Measurements from ENCODE around the gene TMEM106B.

Gene TMEM106B

DNA sequence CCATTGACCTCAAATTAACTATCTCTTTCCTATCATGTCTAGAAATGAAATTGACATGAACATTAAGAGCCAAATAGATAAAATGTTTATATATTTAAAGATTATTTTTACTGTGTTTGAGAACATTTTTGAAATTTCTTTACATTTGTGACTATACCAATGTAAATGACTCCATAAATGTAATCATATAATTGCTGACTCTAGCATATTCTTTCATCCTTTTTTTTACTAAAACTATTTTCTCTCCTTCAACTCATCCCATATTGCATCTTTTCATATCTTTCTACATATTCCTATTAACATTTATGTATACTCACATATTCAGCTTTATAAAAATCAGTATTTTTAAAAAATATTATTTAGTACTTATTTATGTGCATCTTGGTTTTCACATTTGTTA is 16.9 kb downstream of the TMEM106B start:
- DNase-seq (ENCODE audit: low read depth), result no peak

- no peak for DNase-seq (ENCODE audit: low read depth)
These were observed 18.0 kb downstream of the TMEM106B start for GRCh38 chr7:12229046-12229445.

DNA sequence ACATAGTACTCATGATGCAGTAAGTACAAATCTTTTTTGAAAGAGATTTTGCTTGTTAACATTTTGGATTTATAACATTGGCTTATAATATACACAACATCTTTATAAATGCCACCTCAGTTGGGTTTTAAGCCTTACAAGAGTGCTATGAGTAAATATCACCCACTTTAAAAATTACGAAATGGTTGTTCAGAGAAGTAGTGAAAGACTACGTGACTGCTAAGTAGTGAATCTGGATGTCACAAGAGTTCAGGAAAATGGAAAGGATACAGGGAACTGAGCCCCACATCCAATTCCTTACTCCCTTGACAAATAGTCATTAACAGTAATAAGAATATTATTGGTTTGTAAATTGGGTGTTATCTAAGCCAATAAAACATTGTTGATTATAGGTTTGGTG is 20.0 kb downstream of the TMEM106B start:
- DNase-seq (ENCODE audit: low read depth), result no peak

DNA sequence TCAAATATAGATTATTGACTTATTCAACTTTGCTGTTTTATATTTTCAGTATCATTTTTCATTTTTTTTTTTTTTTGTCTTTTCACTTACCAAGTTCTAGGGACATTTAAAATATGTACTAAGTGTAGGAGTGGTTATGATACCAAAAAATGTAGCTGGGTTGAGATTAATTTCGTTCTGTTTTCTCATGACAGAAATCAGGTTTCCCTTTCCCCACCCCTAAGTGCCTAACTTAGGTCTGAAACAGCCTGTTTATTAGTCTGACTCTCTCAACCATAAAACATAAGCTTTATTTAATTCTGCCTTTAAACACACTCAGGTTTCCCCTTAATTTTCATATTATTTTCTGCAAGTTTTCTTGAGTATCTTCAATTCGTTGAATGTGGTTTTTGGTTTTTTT is 22.1 kb downstream of the TMEM106B start:
- no peak for DNase-seq (ENCODE audit: low read depth)

DNA sequence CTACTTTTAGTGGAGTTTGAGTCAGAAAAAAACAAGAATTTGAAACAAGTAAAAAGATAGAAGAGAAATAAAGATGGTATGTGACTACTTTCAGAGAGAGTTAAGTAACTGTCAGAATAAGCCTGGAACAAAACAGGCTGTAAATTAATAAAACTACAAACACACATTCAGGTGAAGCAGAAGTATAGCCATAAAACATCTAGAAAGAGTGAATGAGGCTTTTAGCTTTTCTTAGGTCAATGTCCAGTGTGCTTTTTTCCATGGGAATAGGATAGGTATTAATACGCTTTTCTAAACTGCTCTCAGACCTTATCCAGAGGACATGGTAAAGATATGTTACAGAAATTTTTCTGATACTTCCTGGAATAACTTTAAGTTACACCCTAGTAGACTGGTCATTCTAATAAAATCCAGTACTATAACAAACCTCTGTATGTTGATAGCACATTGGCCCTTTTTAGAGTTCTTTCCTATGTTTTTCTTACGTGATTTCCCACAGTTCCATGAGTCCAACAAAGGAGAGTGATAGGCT is 23.3 kb downstream of the TMEM106B start:
- DNase-seq (ENCODE audit: low read depth), result no peak

- no peak for DNase-seq (ENCODE audit: low read depth)
These were observed 24.9 kb downstream of the TMEM106B start for GRCh38 chr7:12235970-12236369.

- DNase-seq (ENCODE audit: low read depth), result no peak
These were observed 25.9 kb downstream of the TMEM106B start for GRCh38 chr7:12237007-12237406.

- no peak for DNase-seq (ENCODE audit: low read depth)
These were observed 28.7 kb downstream of the TMEM106B start for GRCh38 chr7:12239806-12240205.

DNA sequence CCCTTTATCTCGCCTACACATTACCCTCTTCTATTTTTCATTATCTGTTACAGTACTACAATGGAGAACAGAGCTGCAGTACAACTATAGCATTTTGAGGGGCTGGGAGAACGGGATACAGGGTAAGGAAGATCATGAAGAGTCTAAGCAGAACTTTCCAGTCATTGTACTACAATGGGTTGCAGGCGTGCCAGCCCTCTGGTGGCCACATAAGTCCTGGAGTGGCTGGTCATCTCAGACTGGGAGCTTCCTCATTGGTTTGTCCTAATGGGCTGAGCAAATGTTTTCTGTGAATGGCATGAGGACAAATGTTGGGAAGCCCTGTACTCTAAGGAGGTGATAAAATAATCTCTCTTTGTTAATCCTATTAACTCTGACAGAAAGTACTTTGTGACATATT is 33.0 kb downstream of the TMEM106B start:
- DNase-seq (ENCODE audit: low read depth), result no peak

DNA sequence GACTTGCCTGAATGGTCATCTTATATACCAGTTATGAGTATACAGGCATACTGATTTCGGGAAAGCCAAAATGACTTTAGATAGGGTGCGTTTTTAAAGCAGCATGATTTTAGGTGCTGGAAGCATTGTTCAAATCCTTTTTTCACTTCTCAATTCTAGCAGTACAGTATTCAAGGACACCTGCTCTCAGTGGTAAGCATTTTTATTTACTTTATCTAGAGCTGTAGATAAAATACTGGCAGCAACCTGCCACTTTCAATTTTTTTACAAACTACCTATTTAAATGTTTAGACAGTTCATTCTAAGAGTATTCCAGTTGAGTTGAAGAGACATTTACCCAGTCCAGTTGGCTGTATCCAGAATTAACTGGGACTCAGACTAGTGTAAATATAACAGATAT is 33.6 kb downstream of the TMEM106B start:
- DNase-seq (ENCODE audit: low read depth), result no peak

GRCh38 chr7:12249706-12250105 is 38.6 kb downstream of the TMEM106B start:
- DNase-seq (ENCODE audit: low read depth), result no peak

DNA sequence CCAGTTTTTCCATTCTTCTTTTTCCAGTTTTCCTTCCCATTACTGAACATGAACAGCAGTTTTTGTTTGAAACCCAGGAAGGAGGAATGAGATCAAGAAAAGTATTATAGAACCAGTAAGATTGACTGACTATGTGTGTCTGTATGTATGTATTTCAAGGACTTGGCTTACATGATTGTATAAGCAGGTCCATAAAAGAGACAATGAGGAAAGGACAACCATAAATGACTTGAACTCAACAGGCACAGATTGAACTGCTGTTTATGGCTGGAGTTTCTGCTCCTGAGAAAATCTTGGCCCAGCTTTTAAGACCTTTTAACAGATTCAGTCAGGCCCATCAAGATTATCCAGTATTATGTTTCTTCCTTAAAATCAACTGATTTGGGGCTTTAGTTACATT is 39.1 kb downstream of the TMEM106B start:
- no peak for DNase-seq (ENCODE audit: low read depth)

DNA sequence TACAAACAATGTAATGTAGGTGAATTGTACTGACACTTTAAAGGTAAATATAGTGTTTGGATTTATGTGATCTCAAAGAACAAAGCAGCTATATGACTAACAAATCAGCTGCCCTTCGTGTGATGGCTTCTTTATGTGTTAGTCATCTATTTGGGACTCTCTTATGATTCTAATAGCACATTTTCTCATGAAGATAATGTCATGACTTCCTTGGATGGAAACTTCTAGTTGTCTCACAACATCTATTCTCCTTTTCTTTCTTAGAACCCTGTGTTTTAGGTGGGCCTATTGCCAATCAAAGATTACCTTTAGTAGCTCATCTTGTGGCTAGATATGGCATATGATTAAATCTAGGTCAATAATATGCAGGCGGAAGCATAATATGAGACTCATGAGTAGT is 45.0 kb downstream of the TMEM106B start:
- DNase-seq (ENCODE audit: low read depth), result no peak

DNA sequence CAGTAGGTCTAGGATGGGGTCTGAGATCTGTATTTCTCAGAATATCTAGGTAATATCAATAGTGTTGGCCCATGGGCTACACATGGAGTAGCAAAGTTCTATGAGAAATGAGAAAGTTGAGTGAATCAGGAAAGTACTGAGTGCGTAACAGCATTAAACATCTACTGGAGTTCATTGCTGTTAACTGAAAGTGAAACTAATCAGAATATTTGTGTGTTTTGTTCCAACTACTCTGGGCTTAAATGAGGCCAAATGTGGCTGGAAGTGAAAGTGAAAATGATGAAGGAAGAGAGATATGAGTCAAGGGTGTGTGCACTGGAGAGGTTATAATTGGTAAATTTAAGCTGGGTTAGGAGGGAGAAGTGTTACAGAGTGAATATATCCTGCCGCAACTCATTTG is 46.5 kb downstream of the TMEM106B start:
- DNase-seq (ENCODE audit: low read depth), result peak; percentile 7

GRCh38 chr7:12258074-12258473 is 47.0 kb downstream of the TMEM106B start:
- no peak for DNase-seq (ENCODE audit: low read depth)

DNA sequence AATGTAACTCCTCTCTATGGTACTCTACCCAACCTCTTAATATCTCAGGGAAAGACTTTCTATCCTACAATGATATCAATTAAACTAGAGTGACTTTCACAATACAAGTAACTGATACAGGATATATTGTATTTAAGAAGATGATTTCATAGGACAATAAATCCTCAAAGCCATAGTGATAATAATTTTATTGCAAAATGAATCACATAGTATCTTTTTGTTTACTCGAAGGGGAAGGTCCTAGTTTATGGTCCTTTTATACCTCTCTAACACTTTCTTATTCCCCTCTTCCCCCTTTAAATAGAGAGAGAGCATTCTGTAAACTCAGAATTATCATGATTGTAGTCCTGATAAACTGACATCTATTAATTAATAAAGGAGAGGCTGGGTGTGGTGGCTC is 56.4 kb downstream of the TMEM106B start:
- DNase-seq (ENCODE audit: low read depth), result no peak

GRCh38 chr7:12269100-12269895 is 58.2 kb downstream of the TMEM106B start:
- DNase-seq (ENCODE audit: low read depth), result no peak

DNA sequence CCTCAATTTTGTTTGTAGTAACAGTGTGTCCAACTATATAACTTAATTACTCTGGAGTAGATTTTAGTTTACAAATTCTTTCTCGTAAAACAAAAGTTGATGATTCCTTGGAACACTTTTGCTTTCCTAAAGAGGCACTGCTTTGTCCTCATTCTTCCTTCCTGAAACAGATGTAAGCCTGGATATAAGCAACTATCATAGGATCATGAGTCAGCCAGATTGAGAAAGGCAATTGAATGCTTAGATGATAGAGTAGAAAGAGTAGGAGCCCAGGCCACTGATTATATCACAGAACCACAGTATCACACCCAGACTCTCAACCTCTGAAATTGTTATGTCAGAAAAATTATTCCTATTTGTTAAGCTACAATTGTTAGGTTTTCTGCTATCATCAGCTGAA is 69.9 kb downstream of the TMEM106B start:
- no peak for DNase-seq (ENCODE audit: low read depth)

DNA sequence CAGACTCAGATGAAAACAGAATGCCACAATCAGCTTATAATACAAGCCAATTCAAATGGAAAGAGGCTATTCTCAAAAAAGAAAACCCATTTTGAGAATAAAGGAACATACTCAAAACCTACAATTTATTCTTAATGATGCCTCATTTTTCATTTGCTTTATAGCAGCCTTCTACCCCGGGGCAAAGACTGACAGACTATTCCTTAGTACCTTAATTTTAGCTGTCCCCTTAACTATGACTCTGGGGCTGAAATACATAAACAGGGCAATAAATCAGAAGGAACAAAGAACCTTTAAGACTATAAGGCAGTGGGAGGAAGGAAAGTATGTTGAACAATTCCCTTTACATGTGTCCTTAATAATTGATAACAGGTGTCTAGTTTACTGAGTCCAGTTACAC is 76.8 kb downstream of the TMEM106B start:
- no peak for DNase-seq (ENCODE audit: low read depth)

DNA sequence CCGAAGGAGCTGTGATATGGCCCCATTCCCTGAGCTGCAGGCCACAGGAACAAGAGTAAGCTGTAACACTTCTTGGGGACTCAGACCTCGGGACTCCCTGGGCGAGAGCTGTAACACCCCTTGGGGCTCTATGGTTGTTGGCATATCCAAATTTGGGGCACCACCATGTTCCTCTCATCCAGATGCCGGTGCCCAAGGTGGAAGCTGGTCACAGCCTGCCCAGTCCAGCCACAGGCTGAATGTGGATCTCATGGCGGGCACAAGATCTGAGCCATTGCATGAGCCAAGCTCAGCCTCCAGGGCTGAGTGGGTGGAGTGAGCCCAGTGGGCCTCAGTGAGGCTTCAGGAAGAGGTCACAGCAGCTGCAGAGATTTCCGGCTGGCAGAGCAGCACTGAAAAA is 78.9 kb downstream of the TMEM106B start:
- DNase-seq (ENCODE audit: low read depth), result no peak

GRCh38 chr7:12290761-12291160 is 79.7 kb downstream of the TMEM106B start:
- DNase-seq (ENCODE audit: low read depth), result no peak

- no peak for DNase-seq (ENCODE audit: low read depth)
These were observed 80.8 kb downstream of the TMEM106B start for GRCh38 chr7:12291870-12292269.

Data from GM04503 (cell line).